ENCODE results near the gene MNT. TPM values are rescaled to one million over a fixed set of nuclear protein-coding genes. Genes with fewer than 3 reads are reported as not detected.

MNT gene
- total and polyA plus RNA-seq, 2 of the 8 experiments (the other 6 are each of a cell fraction or from before 2014, with no cell fraction given) = 5.0 to 17.3 TPM

DNA sequence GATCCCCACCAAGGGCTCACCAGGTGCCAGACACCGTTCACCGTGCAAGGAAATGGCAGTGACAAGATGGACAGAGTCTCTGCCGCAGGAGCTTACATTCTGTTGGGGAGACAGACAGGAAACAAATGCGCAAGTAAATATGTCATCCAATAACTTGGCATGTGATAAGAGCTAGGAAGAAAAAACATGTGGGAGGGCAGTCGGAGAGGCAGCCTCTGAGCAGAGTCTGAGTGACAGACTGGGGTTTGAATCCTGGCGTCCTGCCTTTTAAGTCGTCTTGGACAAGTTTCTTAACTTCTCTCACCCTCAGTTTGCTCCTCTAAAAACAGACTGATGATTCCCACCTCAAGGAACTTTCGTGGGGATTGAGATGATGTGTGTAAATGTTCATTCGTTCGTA lies 56.3 kb downstream of the MNT start:
- Histone ChIP-seq H4K20me1 (replicated peaks in 1 of 2; ENCODE audit: control insufficient read depth in 1 of 2, insufficient read depth in 2 of 2, low read length in 2 of 2) (no peaks in the 10 kb centered on the region), H3K9ac (replicated peaks in 1 of 4; ENCODE audit: extremely low read depth in 1 of 4, low read depth in 3 of 4, low read length in 3 of 4) (no peak overlapping the region), H3K56ac (replicated peaks; ENCODE audit: insufficient read length, low read depth, low read length) (no peak overlapping the region), H3K4me3 (ENCODE audit: extremely low read depth in 1 of 4, insufficient read depth in 2 of 4, low read depth in 3 of 4, low read length in 4 of 4) (no peak overlapping the region), H4K5ac (ENCODE audit: insufficient read length, low read depth, low read length) (no peak overlapping the region), H3K23me2 (ENCODE audit: low read depth, low read length) (0 out of 2 replicates have a peak, but pooled peaks cover 6% of the 10 kb centered on the region), H2BK120ac (replicated peaks; ENCODE audit: low read depth, low read length) (no peak overlapping the region), H2BK5ac (ENCODE audit: low read depth, low read length) (no peak overlapping the region), H3K79me2 (ENCODE audit: control insufficient read depth in 1 of 2, insufficient read depth in 2 of 2, low read length in 2 of 2) (peaks cover 0 to 4% of the 10 kb centered on the region in 2 experiments; a peak in 1 of 4 replicates), H4K8ac (ENCODE audit: extremely low read depth, insufficient read depth, low read length) (no peak overlapping the region), H2BK20ac (ENCODE audit: low read length) (no peak overlapping the region), H3K23ac (ENCODE audit: insufficient read length) (no peak overlapping the region), H3K4ac (replicated peaks; ENCODE audit: insufficient read length, low read depth, low read length) (no peak overlapping the region), H3K27me3 (replicated peaks in 1 of 4; ENCODE audit: control insufficient read depth in 3 of 4, extremely low read depth in 1 of 4, insufficient read depth in 3 of 4, low read length in 3 of 4) (no peaks in the 10 kb centered on the region), H2BK15ac (ENCODE audit: low read length) (no peak overlapping the region), H2AK5ac (ENCODE audit: low read depth, low read length) (no peak overlapping the region), H3K9me3 (ENCODE audit: insufficient read depth in 2 of 2, low read depth in 1 of 2, low read length in 1 of 2) (no peaks in the 10 kb centered on the region), H3K4me1 (replicated peaks in 1 of 4; ENCODE audit: control insufficient read depth in 3 of 4, insufficient read depth in 4 of 4, low read length in 3 of 4) (peaks cover 4 to 17% (median 7%) of the 10 kb centered on the region in 4 experiments), H2AFZ (ENCODE audit: low read length) (no peak overlapping the region), H3K14ac (ENCODE audit: insufficient read length) (no peak overlapping the region), H3K18ac (ENCODE audit: extremely low read depth, low read length) (no peak overlapping the region), H3K79me1 (ENCODE audit: low read depth, low read length) (peaks cover 2% of the 10 kb centered on the region; the same call in 1 of the 2 replicates), H3K36me3 (ENCODE audit: control insufficient read depth in 2 of 4, insufficient read depth in 4 of 4, low read length in 3 of 4) (peaks cover 0 to 15% (median 2%) of the 10 kb centered on the region in 4 experiments; a peak in 4 of 8 replicates), H2BK12ac (ENCODE audit: low read depth, low read length) (no peak overlapping the region), H3K27ac (ENCODE audit: low read depth, low read length) (no peak overlapping the region), H4K91ac (replicated peaks; ENCODE audit: insufficient read length, low read length) (no peak overlapping the region), H3K4me2 (ENCODE audit: insufficient read depth in 1 of 2, low read depth in 2 of 2, low read length in 2 of 2) (no peak overlapping the region)
- CTCF ChIA-PET (ENCODE audit: partially characterized antibody) = interaction anchor here (0.6 to 1.0 kb wide), 2 partner anchors 9 to 59 kb away, joined by 3 to 4 read pairs; no protein-coding TSS in a partner anchor
- WGBS, 2 experiments (ENCODE audit: extremely low coverage in 1 of 2, insufficient coverage in 1 of 2, insufficient read length in 1 of 2, insufficient replicate concordance in 2 of 2, low coverage in 1 of 2, low lambda C conversion rate in 2 of 2, missing lambda C conversion rate in 1 of 2) = 91% methylated on average over 10 of the region's 10 CpGs; no CpG with 5 or more reads in 1 of the 2 experiments
- no peak for TF ChIP-seq HDAC2 (IDR thresholded peaks at IDR 0.05; ENCODE audit: borderline replicate concordance in 1 of 2, low read depth in 2 of 2, low read length in 2 of 2)
- no peak for TF ChIP-seq TAF1 (IDR thresholded peaks at IDR 0.05; ENCODE audit: low read depth, low read length)
- no peak for TF ChIP-seq POLR2AphosphoS5 (IDR thresholded peaks at IDR 0.05; ENCODE audit: low read depth, low read length)
- no peak for TF ChIP-seq TCF12 (IDR thresholded peaks at IDR 0.05; ENCODE audit: low read depth, low read length)
- no peak for TF ChIP-seq MAFK (IDR thresholded peaks at IDR 0.05; ENCODE audit: low read depth, low read length)
- FAIRE-seq (no peak), DNase-seq (ENCODE audit: low read depth in 1 of 2, low spot score in 2 of 2) (no peak)
- POLR2A ChIA-PET (ENCODE audit: partially characterized antibody) = interaction anchor here (1.0 kb wide), 1 partner anchor 9 kb away, joined by 5 read pairs; the partner anchor contains the start of gene TSR1
